Endodermal cell (in vitro differentiated cells): ENCODE results near the gene SLC7A11. TPM values are rescaled to one million over a fixed set of nuclear protein-coding genes. Genes with fewer than 3 reads are reported as not detected.

Experiments
- DNase-seq: peaks from one replicate; pipeline ENCODE4 v3.0.0-alpha.2; 2017
- H3K27ac ChIP-seq: 2 replicates; pipeline ENCODE4 v1.5.1; 2013; ENCODE audit warnings: mild to moderate bottlenecking, low read depth, low read length, moderate library complexity
- H3K27me3 ChIP-seq: 2 replicates; pipeline ENCODE4 v1.6.1; 2013; ENCODE audit warnings: mild to moderate bottlenecking, low read length, moderate library complexity; ENCODE audit not compliant: insufficient read depth, control insufficient read depth, poor library complexity, severe bottlenecking
- H3K36me3 ChIP-seq: 2 replicates; pipeline ENCODE4 v1.7.0; 2013; ENCODE audit warnings: mild to moderate bottlenecking, low read length, moderate library complexity; ENCODE audit not compliant: control insufficient read depth, insufficient read depth
- H3K4me1 ChIP-seq: one replicate; pipeline ENCODE4 v1.7.0; 2013; ENCODE audit warnings: low read length; ENCODE audit not compliant: control insufficient read depth, insufficient read depth
- H3K4me3 ChIP-seq: 2 replicates; pipeline ENCODE4 v1.5.1; 2013; ENCODE audit warnings: mild to moderate bottlenecking, low read length, moderate library complexity
- H3K9ac ChIP-seq: 2 replicates; pipeline ENCODE4 v1.6.1; 2013; ENCODE audit warnings: mild to moderate bottlenecking, low read length, moderate library complexity; ENCODE audit not compliant: poor library complexity, severe bottlenecking; ENCODE audit errors: extremely low read depth
- H3K9me3 ChIP-seq: 2 replicates; pipeline ENCODE4 v1.6.1; 2013; ENCODE audit warnings: mild to moderate bottlenecking, low read length, moderate library complexity; ENCODE audit not compliant: control insufficient read depth
- H3K27ac Mint-ChIP-seq: 2 replicates; pipeline ENCODE4 v1.8.0; 2020; ENCODE audit warnings: mixed read lengths
- H3K27me3 Mint-ChIP-seq: 2 replicates; pipeline ENCODE4 v1.8.0; 2021; ENCODE audit warnings: mild to moderate bottlenecking, mixed read lengths; ENCODE audit not compliant: insufficient read depth
- H3K36me3 Mint-ChIP-seq: 2 replicates; pipeline ENCODE4 v1.8.0; 2020; ENCODE audit warnings: low read depth, mixed read lengths
- H3K4me1 Mint-ChIP-seq: 2 replicates; pipeline ENCODE4 v1.8.0; 2020; ENCODE audit warnings: mixed read lengths
- H3K4me3 Mint-ChIP-seq: 2 replicates; pipeline ENCODE4 v1.8.0; 2020; ENCODE audit warnings: mild to moderate bottlenecking, moderate library complexity, mixed read lengths
- H3K9me3 Mint-ChIP-seq: 2 replicates; pipeline ENCODE4 v1.8.0; 2020; ENCODE audit warnings: mild to moderate bottlenecking, mixed read lengths
- CTCF ChIP-seq: fragments of 200-600 bp; sonication (generic); conservative IDR thresholded peaks from 2 replicates; pipeline ENCODE4 v1.5.0; 2021; ENCODE audit warnings: antibody characterized with exemption, mild to moderate bottlenecking
- WGBS, 2 experiments: methylation state at CpG; one replicate each; pipeline versions ENCODE4 v1.1.5 to v1.1.7; 2013; ENCODE audit warnings: missing lambda C conversion rate in 2 of 2, mixed read lengths in 1 of 2; ENCODE audit not compliant: insufficient coverage in 1 of 2, insufficient read length in 1 of 2; 5-methylcytosine and 5-hydroxymethylcytosine counted together
- total RNA-seq, 2 donors: library from RNA; stranded (reverse); fragmentation: NEBNext Ultra II Directional in 1 of 2; extraction: Animal tissue kit (Norgen Biotek cat#: 25700) in 1 of 2; gene quantifications; 2 replicates in 1 of 2; 3 replicates in 1 of 2; pipeline ENCODE4 v1.2.1, GENCODE V29; 2021

SLC7A11 gene
- total RNA-seq, 2 donors from 2014 or later, result 4.6 to 5.4 TPM

DNA sequence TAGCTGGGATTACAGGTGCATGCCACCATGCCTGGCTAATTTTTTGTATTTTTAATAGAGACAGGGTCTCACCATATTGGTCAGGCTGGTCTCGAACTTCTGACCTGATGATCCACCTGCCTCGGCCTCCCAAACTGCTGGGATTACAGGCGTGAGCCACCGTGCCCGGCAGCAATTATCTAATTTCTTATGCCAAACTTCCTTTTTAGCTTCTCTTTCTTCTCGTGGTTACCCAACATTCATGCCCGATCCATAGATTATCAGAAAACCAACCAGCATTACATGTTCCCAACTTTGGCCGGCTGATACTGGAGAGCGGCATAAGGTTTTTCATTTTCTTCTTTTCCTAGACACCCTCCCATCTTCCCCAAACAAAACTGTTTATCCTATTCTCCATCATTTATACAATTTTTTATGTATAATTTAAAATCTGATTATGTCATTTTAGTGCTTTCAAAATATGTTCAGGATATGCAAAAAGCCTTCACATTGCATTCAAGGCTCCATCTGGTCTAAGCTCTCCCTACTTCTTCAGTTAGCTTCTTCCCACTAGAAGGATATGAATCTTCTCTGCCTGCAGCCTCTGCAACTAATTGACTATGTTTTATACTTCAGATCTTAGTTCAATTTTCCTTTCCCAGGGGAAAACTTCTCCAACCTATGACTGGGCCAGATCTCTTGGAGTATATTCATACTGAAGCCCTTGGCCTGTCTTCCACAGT, 8.7 kb downstream of the SLC7A11 start:
- H3K9ac ChIP-seq, result no peak overlapping the region
- H3K4me3 ChIP-seq, result no peak overlapping the region
- no peaks in the 10 kb centered on the region for H3K9me3 Mint-ChIP-seq
- H3K4me1 ChIP-seq, result peaks cover 5% of the 10 kb centered on the region
- H3K27ac Mint-ChIP-seq, result no peak overlapping the region
- DNase-seq, result no peak
- no peak overlapping the region for H3K27ac ChIP-seq
- H3K36me3 ChIP-seq, result no peaks in the 10 kb centered on the region
- no peaks in the 10 kb centered on the region for H3K27me3 Mint-ChIP-seq
- peaks cover 25% of the 10 kb centered on the region for H3K4me1 Mint-ChIP-seq
- TF ChIP-seq CTCF, result no peak
- H3K36me3 Mint-ChIP-seq, result peaks cover 5% of the 10 kb centered on the region
- 94 to 96% methylated on average over 5 to 9 of the region's 9 CpGs for WGBS, 2 experiments
- no peaks in the 10 kb centered on the region for H3K27me3 ChIP-seq
- no peak overlapping the region for H3K4me3 Mint-ChIP-seq
- H3K9me3 ChIP-seq, result no peaks in the 10 kb centered on the region

DNA sequence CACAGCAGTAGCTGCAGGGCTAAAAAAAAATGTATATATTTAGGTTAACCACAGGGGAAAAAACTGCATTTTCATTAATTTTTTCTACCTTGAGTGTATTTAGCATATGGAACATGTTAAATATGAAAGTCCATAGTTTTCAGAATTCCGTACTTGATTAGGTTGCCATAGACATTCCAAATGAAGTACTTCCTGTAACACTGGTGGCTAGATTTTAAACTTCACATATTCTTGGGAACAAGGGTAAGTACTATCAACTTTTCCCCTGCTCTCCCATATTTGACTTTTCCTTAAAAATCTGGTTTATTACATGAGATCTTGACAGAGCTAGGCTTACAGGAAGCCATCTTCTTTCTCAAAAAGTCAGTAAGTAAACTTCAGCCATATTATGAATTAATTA, 9.8 kb downstream of the SLC7A11 start:
- Mint-ChIP-seq H3K27ac (no peak overlapping the region), H3K4me3 (no peak overlapping the region), H3K9me3 (no peaks in the 10 kb centered on the region), H3K4me1 (peaks cover 30% of the 10 kb centered on the region), H3K27me3 (no peaks in the 10 kb centered on the region), H3K36me3 (peaks cover 5% of the 10 kb centered on the region)
- 100% methylated on average over 1 of the region's 1 CpG for WGBS, 2 experiments
- Histone ChIP-seq H3K4me3 (no peak overlapping the region), H3K4me1 (peaks cover 5% of the 10 kb centered on the region), H3K36me3 (no peaks in the 10 kb centered on the region), H3K9me3 (no peaks in the 10 kb centered on the region), H3K27me3 (no peaks in the 10 kb centered on the region), H3K27ac (no peak overlapping the region), H3K9ac (no peak overlapping the region)
- no peak for TF ChIP-seq CTCF
- no peak for DNase-seq

DNA sequence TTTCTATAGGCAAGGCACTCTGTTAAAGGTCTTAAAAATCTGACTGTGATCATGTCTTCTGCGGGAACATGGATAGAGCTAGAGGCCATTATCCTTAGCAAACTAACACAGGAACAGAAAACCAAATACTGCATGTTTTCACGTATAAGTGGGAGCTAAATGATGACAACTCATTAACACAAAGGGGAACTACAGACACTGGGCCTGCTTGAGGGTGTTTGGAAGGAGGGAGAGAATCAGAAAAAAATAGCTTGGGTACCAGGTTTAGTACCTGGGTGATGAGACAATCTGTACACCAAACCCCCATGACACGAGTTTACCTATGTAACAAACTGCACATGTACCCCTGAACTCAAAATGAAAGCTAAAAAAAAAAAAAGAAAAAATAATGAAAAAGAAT, 12.1 kb downstream of the SLC7A11 start:
- TF ChIP-seq CTCF, result no peak
- Histone ChIP-seq H3K4me1 (no peaks in the 10 kb centered on the region), H3K27ac (no peak overlapping the region), H3K4me3 (no peak overlapping the region), H3K36me3 (no peaks in the 10 kb centered on the region), H3K9me3 (no peaks in the 10 kb centered on the region), H3K9ac (no peak overlapping the region), H3K27me3 (no peaks in the 10 kb centered on the region)
- no peak for DNase-seq
- Mint-ChIP-seq H3K27ac (no peak overlapping the region), H3K4me3 (no peak overlapping the region), H3K36me3 (no peaks in the 10 kb centered on the region), H3K27me3 (no peaks in the 10 kb centered on the region), H3K9me3 (no peaks in the 10 kb centered on the region), H3K4me1 (peaks cover 32% of the 10 kb centered on the region)
- WGBS, 2 experiments, result 85 to 100% methylated on average over 1 to 2 of the region's 3 CpGs
